Kidney (tissue), 14 donors: Measurements from ENCODE around the gene CALY. TPM values are rescaled to one million over a fixed set of nuclear protein-coding genes. Genes with fewer than 3 reads are reported as not detected.
A peak's percentile ranks its signal among the peaks of the same experiment; 100 is the strongest.

Experiments used
- DNase-seq, 5 donors: peaks; one replicate each; pipeline ENCODE4 v3.0.0-alpha.2; 2013 to 2020
- FAIRE-seq: peaks from 2 replicates; lab custom pipeline; 2012; peaks lifted over from hg19 to GRCh38; lab: Jason Lieb, UNC
- H3K27ac ChIP-seq, 2 donors: one replicate each; pipeline ENCODE4 v1.7.0; 2013; ENCODE audit warnings: low read depth in 2 of 2, low read length in 2 of 2, inconsistent platforms in 1 of 2
- H3K27me3 ChIP-seq: one replicate; pipeline ENCODE4 v1.7.1; 2013; ENCODE audit warnings: low read length, inconsistent platforms; ENCODE audit not compliant: control insufficient read depth, insufficient read depth
- H3K36me3 ChIP-seq, 3 donors: one replicate each; pipeline versions ENCODE4 v1.7.0 to v1.7.1; 2013; ENCODE audit warnings: low read length in 3 of 3, control low read depth in 1 of 3, inconsistent platforms in 1 of 3; ENCODE audit not compliant: insufficient read depth in 3 of 3, control insufficient read depth in 2 of 3
- H3K4me1 ChIP-seq, 3 donors: one replicate each; pipeline versions ENCODE4 v1.7.0 to v1.7.1; 2013; ENCODE audit warnings: low read length in 3 of 3, inconsistent platforms in 1 of 3, low read depth in 1 of 3; ENCODE audit not compliant: control insufficient read depth in 2 of 3, insufficient read depth in 2 of 3
- H3K4me3 ChIP-seq, 3 donors: one replicate each; pipeline versions ENCODE4 v1.7.0 to v1.8.1; 2013; ENCODE audit warnings: low read length in 3 of 3, control low read depth in 1 of 3, inconsistent platforms in 1 of 3
- H3K9ac ChIP-seq, 3 donors: one replicate each; pipeline versions ENCODE4 v1.7.0 to v1.7.1; 2013; ENCODE audit warnings: low read length in 3 of 3, control low read depth in 1 of 3, inconsistent platforms in 1 of 3
- H3K9me3 ChIP-seq, 3 donors: one replicate each; pipeline versions ENCODE4 v1.7.0 to v1.7.1; 2013; ENCODE audit warnings: low read length in 3 of 3, control low read depth in 1 of 3, inconsistent platforms in 1 of 3; ENCODE audit not compliant: control insufficient read depth in 2 of 3, insufficient read depth in 1 of 3
- CTCF ChIP-seq: IDR thresholded peaks from 3 replicates; pipeline ENCODE4 v1.5.1; 2012; ENCODE audit warnings: mild to moderate bottlenecking, moderate library complexity, borderline replicate concordance; ENCODE audit not compliant: insufficient read depth; ENCODE audit errors: extremely low read depth
- intact Hi-C: fragments of 100-400 bp; cut with DNase I; formaldehyde crosslinking; loops from one replicate; pipeline ENCODE4 v1.11.1; 2022
- polyA plus RNA-seq: library from polyadenylated mRNA; stranded (reverse); fragments of 350-450 nt; fragmentation: Illumina TruSeq; extraction: RNeasy Lipid Tissue Mini Kit (QIAGEN cat#74804); gene quantifications from one replicate; pipeline ENCODE4 v1.2.3, GENCODE V29; 2014; ENCODE audit warnings: low read depth, low replicate concordance; ENCODE audit not compliant: insufficient read depth
- total RNA-seq: library from RNA; stranded (reverse); fragmentation: NEBNext Ultra II Directional; extraction: Animal tissue kit (Norgen Biotek cat#: 25700); gene quantifications from one replicate; pipeline ENCODE4 v1.2.1, GENCODE V29; 2021
- donor health status: control.
- donor health status: control.
- donor health status: control.
- donor health status: control.
- donor health status: control.
- donor health status: DM: yes; HTN: yes; CAD: no.
- donor health status: Normal renal cell carcinoma (clear cell type).

Gene CALY
- total and polyA plus RNA-seq, 2 donors from 2014 or later = 0.41 to 0.54 TPM

GRCh38 chr10:133373174-133374090, 36.7 kb upstream of the CALY start, which contains the start of gene ECHS1:
Gene ECHS1, minus strand, starts transcription at chr10:133373354. Its CDS starts 21 bp downstream, at chr10:133373333.
- no peak for FAIRE-seq
- intact Hi-C loops = no loop called here
- Histone ChIP-seq H3K9ac (peak within 1 kb of the TSS in 2 of 3 donors; percentile 36 to 46), H3K9me3 (no peaks in the 10 kb centered on the region), H3K36me3 (peaks cover 2 to 21% (median 13%) of the 10 kb centered on the region in 3 donors), H3K27me3 (no peaks in the 10 kb centered on the region), H3K27ac (peak within 1 kb of the TSS; percentile 65 to 74), H3K4me1 (peaks cover 0 to 11% (median 0%) of the 10 kb centered on the region in 3 donors), H3K4me3 (peak within 1 kb of the TSS; percentile 53 to 64 (median 62))
- no peak for TF ChIP-seq CTCF
- DNase-seq = peak; percentile 97 to 99 (median 98)

GRCh38 chr10:133372507-133372906, 35.8 kb upstream of the CALY start:
- H3K4me3 ChIP-seq = peak overlapping the region in 2 of 3 donors; percentile 19 to 51
- intact Hi-C loops = no loop called here

GRCh38 chr10:133370030-133370786, 33.5 kb upstream of the CALY start:
- H3K4me3 ChIP-seq = no peak overlapping the region
- H3K27ac ChIP-seq = no peak overlapping the region
- TF ChIP-seq CTCF = no peak
- no peaks in the 10 kb centered on the region for H3K9me3 ChIP-seq
- no peaks in the 10 kb centered on the region for H3K27me3 ChIP-seq
- no peak overlapping the region for H3K9ac ChIP-seq
- peaks cover 0 to 5% (median 0%) of the 10 kb centered on the region in 3 donors for H3K4me1 ChIP-seq
- H3K36me3 ChIP-seq = peaks cover 5 to 44% (median 21%) of the 10 kb centered on the region in 3 donors
- DNase-seq (peak in 2 of 5 donors; percentile 35 to 72), FAIRE-seq (no peak)
- intact Hi-C loops = no loop called here

More at GRCh38 chr10:133372507-133372906, 35.8 kb upstream of the CALY start:
- no peak for TF ChIP-seq CTCF
- peak in 2 of 5 donors; percentile 84 to 86 for DNase-seq
- H3K27me3 ChIP-seq = no peaks in the 10 kb centered on the region
- H3K27ac ChIP-seq = peak overlapping the region in 1 of 2 donors; percentile 43
- H3K4me1 ChIP-seq = peaks cover 0 to 5% (median 0%) of the 10 kb centered on the region in 3 donors
- no peak for FAIRE-seq
- peaks cover 2 to 26% (median 14%) of the 10 kb centered on the region in 3 donors for H3K36me3 ChIP-seq
- H3K9me3 ChIP-seq = no peaks in the 10 kb centered on the region
- H3K9ac ChIP-seq = no peak overlapping the region
